Dermis blood vessel endothelial cell (primary cell): ENCODE measurements around the gene PCP2. TPM values are rescaled to one million over a fixed set of nuclear protein-coding genes. Genes with fewer than 3 reads are reported as not detected.

ENCODE experiments used
- DNase-seq: peaks from one replicate; pipeline ENCODE4 v3.0.0; 2010
- total RNA-seq: library from RNA; depleted of rRNA; stranded (reverse); fragments of >200 nt; gene quantifications from 2 replicates; pipeline ENCODE4 v1.2.3, GENCODE V29; 2014

PCP2 gene
- total RNA-seq, 1 donor from 2014 or later: not detected

- DNase-seq: no peak
Measured at GRCh38 chr19:7618771-7619510, 14.6 kb downstream of the PCP2 start.

DNA sequence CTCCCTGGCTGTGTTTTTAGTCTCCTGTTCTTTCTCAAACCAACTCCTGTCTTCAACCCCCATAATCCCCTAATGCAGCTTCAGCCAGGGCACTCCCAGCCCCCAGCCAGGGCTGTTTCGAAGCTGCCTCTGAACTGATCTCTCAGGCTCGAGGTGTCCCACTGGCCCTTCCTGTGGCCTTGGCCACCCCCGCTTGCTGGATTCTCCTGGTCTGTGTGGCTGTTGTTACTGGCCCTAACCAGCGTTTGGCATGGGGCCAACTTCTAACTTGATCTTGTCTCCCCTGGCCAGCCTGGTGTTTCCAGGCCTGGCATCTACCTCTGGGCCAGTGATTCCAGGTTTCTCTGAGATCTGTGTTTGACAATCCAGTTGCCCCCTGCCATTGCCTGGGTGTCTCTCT, 15.2 kb downstream of the PCP2 start:
- peak; percentile 9 for DNase-seq

DNA sequence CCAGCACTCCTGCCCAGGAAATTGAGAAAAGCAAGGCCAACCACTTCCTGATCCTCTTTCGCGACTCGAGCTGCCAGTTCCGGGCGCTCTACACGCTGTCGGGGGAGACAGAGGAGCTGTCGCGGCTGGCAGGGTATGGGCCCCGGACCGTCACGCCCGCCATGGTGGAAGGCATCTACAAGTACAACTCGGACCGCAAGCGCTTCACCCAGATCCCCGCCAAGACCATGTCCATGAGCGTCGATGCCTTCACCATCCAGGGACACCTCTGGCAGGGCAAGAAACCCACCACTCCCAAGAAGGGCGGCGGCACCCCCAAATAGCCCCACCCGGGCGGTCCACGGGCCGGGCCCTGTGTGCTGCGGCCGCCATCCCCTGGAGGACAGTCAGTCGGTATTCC, 15.8 kb downstream of the PCP2 start:
- DNase-seq: no peak

GRCh38 chr19:7617172-7617571, 16.3 kb downstream of the PCP2 start:
- no peak for DNase-seq

DNA sequence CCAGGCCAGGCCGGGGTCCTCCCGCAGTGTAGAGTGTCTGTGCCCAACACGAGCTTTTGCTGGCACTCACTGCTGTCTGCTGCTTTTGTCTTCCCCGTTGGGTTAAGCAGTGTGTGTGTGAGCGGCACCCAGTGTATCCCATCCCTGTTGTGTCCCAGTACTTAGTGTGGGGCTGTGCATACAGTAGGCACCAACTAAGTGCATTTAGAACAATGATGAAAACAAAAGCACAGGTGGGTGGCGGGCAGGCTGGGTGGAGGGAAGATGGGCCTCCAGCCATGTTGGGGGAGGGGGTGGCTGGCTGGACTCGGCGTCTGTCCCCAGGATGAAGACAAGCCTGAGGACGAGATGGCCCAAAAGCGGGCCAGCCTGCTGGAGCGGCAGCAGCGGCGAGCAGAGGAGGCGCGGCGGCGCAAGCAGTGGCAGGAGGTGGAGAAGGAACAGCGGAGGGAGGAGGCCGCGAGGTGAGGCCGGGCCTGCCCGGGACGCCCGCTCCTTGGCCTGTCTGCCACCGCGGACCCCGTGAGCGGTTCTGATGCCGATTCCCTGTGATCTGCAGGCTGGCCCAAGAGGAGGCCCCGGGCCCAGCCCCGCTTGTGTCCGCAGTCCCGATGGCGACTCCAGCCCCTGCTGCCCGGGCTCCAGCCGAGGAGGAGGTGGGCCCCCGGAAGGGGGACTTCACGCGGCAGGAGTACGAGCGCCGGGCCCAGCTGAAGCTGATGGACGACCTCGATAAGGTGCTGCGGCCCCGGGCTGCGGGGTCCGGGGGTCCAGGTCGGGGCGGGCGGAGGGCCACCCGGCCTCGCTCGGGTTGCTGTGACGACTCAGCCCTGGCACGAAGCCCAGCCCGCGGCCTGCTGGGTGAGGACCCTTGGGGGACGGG, 18.4 kb downstream of the PCP2 start:
- no peak for DNase-seq

- no peak for DNase-seq
Measured at GRCh38 chr19:7612282-7613274, 20.9 kb downstream of the PCP2 start.

GRCh38 chr19:7611541-7612279, 21.8 kb downstream of the PCP2 start:
- DNase-seq: no peak

DNA sequence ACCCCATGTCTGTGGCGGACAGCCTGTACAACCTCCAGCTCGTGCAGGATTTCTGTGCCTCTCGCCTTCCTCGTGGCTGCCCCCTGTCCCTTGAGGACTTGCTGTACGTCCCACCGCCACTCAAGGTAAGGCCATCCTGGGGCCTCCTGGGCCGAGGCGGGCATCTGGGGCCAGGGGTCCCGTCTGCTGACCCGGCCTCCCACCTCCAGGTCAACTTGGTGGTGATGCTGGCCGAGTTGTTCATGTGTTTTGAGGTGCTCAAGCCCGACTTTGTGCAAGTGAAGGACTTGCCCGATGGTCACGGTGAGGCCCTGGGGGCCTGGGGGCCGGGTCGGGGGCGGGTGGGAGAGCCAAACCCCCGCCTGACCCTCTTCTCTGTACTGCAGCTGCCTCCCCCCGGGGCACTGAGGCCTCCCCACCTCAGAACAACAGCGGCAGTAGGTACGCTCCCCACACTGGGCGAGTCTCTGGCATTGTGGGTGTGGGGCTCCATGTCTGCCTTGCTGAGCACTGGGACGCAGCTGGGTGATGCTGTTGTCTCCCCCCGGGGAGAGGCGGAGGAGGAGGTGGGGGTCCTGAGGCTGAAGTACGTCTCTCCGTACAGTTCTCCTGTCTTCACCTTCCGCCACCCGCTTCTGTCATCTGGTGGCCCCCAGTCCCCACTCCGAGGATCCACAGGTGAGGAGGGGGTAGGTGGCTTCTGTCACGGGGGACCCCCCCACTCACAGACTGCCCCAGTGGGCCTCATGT, 22.9 kb downstream of the PCP2 start:
- DNase-seq: no peak

DNA sequence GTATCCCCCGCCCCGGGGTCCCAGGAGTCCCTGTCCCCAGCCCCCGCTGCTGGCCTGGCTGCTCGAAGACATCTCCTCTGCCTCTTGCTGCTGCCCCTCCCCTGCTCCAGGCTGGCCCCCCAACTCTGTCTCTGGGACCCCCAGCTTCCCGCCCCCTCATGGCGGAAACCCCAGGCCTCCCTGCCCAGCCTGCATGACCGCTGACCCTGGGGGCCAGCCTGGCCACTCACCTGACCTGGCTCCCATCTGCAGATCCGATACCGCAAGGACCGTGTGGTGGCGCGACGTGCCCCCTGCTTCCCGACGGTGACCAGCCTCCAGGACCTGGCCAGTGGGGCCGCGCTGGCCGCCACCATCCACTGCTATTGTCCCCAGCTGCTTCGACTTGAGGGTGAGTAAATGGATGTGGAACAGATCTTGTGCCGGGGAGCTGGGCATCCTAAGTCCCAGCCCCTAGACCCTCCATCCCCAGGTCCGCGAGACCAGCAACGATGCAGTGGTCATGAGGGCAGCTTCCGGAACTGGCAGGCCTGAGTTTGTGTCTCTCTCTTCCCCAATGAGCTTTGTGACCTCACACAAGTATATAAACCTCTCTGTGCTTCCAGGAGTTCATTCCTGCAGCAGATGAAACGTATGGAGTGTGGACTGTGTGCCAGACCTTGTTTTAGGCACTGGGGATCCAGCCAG, 25.5 kb downstream of the PCP2 start:
- no peak for DNase-seq

- DNase-seq: no peak
Measured at GRCh38 chr19:7607212-7607873, 26.2 kb downstream of the PCP2 start.

- DNase-seq: no peak
Measured at GRCh38 chr19:7606289-7606688, 27.2 kb downstream of the PCP2 start.

GRCh38 chr19:7605490-7606222, 27.9 kb downstream of the PCP2 start:
- DNase-seq: peak; percentile 43

DNA sequence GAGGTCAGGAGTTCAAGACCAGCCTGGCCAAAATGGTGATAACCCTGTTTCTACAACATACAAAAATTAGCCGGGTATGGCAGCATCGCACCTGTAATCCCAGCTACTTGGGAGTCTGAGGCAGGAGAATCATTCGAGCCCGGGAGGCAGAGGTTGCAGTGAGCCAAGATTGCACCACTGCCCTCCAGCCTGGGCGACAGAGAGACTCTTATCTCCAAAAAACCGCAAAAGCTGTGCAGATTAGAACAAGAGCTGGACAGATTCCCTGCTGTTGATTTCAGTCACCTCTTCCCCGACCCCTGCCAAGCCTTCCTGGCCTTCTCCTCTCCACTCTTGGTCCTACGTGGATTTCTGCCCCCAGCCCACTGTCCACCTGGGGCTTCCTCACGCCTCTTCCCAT, 29.6 kb downstream of the PCP2 start:
- DNase-seq: no peak

DNA sequence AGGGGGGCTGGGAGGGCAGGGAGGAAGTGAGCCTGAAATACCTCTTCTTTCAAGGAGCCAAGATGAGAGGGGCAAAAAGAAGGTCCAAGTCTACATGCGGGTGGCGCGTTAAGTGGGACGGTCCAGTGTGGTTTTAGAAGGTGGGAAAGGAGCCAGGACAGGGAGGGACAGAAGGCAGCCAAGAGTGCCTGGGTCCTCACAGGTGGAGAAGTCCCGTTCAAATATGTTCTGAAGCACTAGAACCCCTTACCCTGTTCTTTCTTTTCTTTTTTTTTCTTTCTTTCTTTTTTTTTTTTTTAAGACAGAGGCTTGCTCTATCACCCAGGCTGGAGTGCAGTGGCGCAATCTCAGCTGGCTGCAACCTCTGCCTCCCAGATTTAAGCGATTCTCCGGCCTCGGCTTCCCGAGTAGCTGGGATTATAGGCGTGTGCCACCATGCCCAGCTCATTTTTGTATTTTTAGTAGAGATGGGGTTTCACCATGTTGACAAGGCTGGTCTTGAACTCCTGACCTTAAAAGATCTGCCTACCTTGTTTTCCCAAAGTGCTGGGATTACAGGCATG, 30.5 kb downstream of the PCP2 start:
- DNase-seq: no peak

DNA sequence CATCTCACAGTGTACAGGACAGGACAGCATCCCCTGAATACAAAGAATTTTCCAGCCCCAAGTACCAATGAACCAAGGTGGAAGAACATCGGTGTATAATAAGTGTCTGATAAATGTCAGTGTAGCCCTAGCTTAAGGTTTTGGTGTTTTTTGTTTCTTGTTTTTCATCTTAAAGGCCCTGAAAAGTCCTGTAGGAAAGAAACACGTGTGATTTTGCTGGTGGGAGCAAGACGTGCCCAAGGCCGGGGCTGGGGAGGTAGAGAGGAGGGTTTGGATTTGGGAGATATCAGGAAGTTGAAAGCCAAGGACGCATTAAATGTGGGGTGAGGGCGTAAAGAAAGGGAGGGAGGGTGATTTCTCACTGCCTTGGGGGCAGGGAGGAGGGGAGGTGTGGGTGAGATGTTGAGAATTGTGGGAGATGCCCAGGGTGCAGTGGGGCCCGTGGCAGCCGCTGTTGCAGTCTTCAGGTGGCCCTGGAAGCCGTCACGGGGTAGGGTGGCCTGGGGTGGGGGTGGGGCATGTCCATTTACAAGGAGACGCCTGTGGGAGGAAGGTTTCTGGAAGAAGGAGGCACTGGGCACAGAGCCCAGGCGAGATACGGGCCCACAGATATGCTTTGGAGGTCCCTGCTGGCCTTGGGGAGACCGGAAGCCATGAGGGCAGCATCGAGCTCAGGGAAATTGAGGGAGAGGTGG, 31.1 kb downstream of the PCP2 start:
- no peak for DNase-seq

DNA sequence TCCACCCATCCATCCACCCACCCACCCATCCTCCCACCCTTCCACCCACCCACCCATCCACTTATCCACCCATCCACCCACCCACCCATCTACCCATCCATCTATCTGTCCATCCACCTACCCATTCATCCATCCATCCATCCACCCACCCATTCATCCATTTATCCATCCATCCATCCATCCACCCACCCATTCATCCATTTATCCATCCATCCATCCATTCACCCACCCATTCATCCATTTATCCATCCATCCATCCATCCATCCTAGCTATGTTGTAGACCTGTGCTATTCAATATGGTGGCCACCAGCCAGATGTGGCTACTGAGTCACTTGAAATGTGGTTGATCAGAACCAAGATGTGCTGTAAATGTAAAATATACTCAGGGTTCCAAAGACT, 32.8 kb downstream of the PCP2 start:
- DNase-seq: no peak

DNA sequence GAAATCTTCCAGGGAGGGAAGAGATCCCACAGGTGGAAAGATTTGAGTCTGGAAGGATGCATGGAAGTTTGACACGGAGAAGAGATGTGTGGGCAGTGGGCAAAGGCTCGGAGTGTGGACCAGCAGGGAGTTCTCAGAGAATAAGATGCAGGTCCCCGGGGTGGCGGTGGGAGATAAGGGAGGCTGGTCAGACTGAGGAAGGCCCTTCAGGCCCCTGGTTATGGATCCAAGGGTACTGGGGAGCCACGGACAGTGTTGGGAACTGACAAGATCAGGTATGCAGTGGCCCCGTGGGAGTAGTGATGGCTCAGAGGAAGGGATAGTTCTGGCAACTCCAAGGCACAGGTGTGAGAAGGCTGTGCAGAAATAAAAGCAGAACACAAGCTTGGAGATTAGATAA, 35.3 kb downstream of the PCP2 start:
- DNase-seq: no peak

DNA sequence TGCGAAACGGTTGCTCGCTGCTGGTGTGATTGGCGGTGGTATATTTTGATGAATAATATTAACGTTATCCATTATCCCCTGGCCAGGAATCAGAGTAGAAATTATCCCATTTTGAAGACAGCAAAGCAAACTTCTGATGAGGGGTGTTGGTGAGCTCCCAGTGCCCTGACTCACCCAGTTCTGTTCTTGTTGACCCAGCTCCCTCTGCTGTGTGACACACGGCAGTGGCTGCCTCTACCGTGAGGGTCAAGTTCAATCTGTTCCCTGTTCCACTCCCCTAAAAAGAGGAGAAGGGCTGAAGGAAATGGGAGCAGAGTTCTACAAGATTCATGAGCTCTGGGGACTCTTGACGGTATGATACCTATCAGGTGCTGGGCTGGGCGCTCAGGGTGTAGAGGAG, 35.8 kb downstream of the PCP2 start:
- no peak for DNase-seq
